Kasumi-1 (cell line): ENCODE measurements around the gene RFFL.

Experiments
- DNase-seq, 2 experiments: peaks; one replicate each; lab custom pipeline; 2025; lab: John Stamatoyannopoulos, UW

Gene RFFL

GRCh38 chr17:34974794-34975785 lies 88.4 kb downstream of the RFFL start:
- DNase-seq, result no peak

- DNase-seq, result peak; percentile 21 to 26
Observed at GRCh38 chr17:34974179-34974578, 89.3 kb downstream of the RFFL start.

- DNase-seq, result peak; percentile 93
Observed at GRCh38 chr17:34961093-34961911, 102.2 kb downstream of the RFFL start, which contains the start of the genes CCT6B and ZNF830. TSS of gene CCT6B (minus strand) at chr17:34961460. CDS start at chr17:34961393, 67 bp downstream. TSS of gene ZNF830 (plus strand) at chr17:34961540. CDS start at chr17:34961567, 27 bp downstream.

GRCh38 chr17:34958438-34958837 lies 105.1 kb downstream of the RFFL start:
- no peak for DNase-seq
